Suprapubic skin (tissue), 4 donors: ENCODE results near the gene CELA1. TPM values are rescaled to one million over a fixed set of nuclear protein-coding genes. Genes with fewer than 3 reads are reported as not detected.

Source experiments
- DNase-seq, 2 donors: peaks; one replicate each; pipeline ENCODE4 v3.0.0-alpha.2; 2019; ENCODE audit warnings: low spot score in 2 of 2
- H3K27ac ChIP-seq: fragments of 200-600 bp; sonication (generic); one replicate; pipeline ENCODE4 v1.5.1; 2019
- H3K27me3 ChIP-seq: fragments of 200-600 bp; sonication (generic); one replicate; pipeline ENCODE4 v1.5.1; 2019
- H3K36me3 ChIP-seq: fragments of 200-600 bp; sonication (generic); one replicate; pipeline ENCODE4 v1.5.1; 2019
- H3K4me1 ChIP-seq: fragments of 200-600 bp; sonication (generic); one replicate; pipeline ENCODE4 v1.5.1; 2019
- H3K4me3 ChIP-seq: fragments of 200-600 bp; sonication (generic); one replicate; pipeline ENCODE4 v1.5.1; 2019; ENCODE audit warnings: mild to moderate bottlenecking
- H3K9me3 ChIP-seq: fragments of 200-600 bp; sonication (generic); one replicate; pipeline ENCODE4 v1.5.1; 2019
- CTCF ChIP-seq, 2 donors: fragments of 200-600 bp in 1 of 2; fragments of 450-650 bp in 1 of 2; sonication (generic) in 1 of 2; IDR thresholded peaks; one replicate each; pipeline ENCODE4 v1.5.1; 2016 to 2019; ENCODE audit warnings: antibody characterized with exemption in 2 of 2, mild to moderate bottlenecking in 1 of 2, moderate library complexity in 1 of 2
- EP300 ChIP-seq: sonication (generic); formaldehyde crosslinking; IDR thresholded peaks from one replicate; pipeline ENCODE4 v1.6.1; 2017; ENCODE audit warnings: antibody characterized with exemption
- POLR2A ChIP-seq, 2 donors: fragments of 450-650 bp; IDR thresholded peaks; one replicate each; pipeline ENCODE4 v1.6.1; 2017; ENCODE audit warnings: antibody characterized with exemption in 2 of 2, mild to moderate bottlenecking in 2 of 2, moderate library complexity in 2 of 2
- POLR2AphosphoS5 ChIP-seq, 3 donors: sonication (generic); formaldehyde crosslinking; IDR thresholded peaks; one replicate each; pipeline ENCODE4 v1.6.1; 2017; ENCODE audit warnings: antibody characterized with exemption in 3 of 3
- WGBS: methylation state at CpG from one replicate; pipeline ENCODE4 v1.1.5; 2018; 5-methylcytosine and 5-hydroxymethylcytosine counted together
- total RNA-seq, 4 donors: library from RNA; depleted of rRNA; stranded (reverse); fragments of >200 nt; gene quantifications; one replicate each; pipeline ENCODE4 v1.1.0, GENCODE V29; 2016

The CELA1 gene
- total RNA-seq, 4 donors from 2014 or later, result not detected

- no peak overlapping the region for H3K27ac ChIP-seq
- H3K4me3 ChIP-seq, result no peak overlapping the region
- peaks cover 3% of the 10 kb centered on the region for H3K36me3 ChIP-seq
- peaks cover 5% of the 10 kb centered on the region for H3K4me1 ChIP-seq
- no peaks in the 10 kb centered on the region for H3K9me3 ChIP-seq
- no peaks in the 10 kb centered on the region for H3K27me3 ChIP-seq
- whole genome bisulfite sequencing, result 98% methylated on average over 11 of the region's 11 CpGs
- no peak for DNase-seq
- no peak for TF ChIP-seq EP300
Observed at GRCh38 chr12:51379571-51379970, 33.1 kb upstream of the CELA1 start.

GRCh38 chr12:51378749-51379148, 32.3 kb upstream of the CELA1 start:
- no peaks in the 10 kb centered on the region for H3K27me3 ChIP-seq
- H3K4me3 ChIP-seq, result no peak overlapping the region
- no peaks in the 10 kb centered on the region for H3K9me3 ChIP-seq
- H3K4me1 ChIP-seq, result peaks cover 5% of the 10 kb centered on the region
- peaks cover 3% of the 10 kb centered on the region for H3K36me3 ChIP-seq
- 93% methylated on average over 2 of the region's 2 CpGs for WGBS
- TF ChIP-seq POLR2AphosphoS5 (IDR thresholded peaks at IDR 0.05), result no peak
- no peak for TF ChIP-seq POLR2A (IDR thresholded peaks at IDR 0.05)
- no peak for TF ChIP-seq EP300
- no peak for DNase-seq
- no peak overlapping the region for H3K27ac ChIP-seq

DNA sequence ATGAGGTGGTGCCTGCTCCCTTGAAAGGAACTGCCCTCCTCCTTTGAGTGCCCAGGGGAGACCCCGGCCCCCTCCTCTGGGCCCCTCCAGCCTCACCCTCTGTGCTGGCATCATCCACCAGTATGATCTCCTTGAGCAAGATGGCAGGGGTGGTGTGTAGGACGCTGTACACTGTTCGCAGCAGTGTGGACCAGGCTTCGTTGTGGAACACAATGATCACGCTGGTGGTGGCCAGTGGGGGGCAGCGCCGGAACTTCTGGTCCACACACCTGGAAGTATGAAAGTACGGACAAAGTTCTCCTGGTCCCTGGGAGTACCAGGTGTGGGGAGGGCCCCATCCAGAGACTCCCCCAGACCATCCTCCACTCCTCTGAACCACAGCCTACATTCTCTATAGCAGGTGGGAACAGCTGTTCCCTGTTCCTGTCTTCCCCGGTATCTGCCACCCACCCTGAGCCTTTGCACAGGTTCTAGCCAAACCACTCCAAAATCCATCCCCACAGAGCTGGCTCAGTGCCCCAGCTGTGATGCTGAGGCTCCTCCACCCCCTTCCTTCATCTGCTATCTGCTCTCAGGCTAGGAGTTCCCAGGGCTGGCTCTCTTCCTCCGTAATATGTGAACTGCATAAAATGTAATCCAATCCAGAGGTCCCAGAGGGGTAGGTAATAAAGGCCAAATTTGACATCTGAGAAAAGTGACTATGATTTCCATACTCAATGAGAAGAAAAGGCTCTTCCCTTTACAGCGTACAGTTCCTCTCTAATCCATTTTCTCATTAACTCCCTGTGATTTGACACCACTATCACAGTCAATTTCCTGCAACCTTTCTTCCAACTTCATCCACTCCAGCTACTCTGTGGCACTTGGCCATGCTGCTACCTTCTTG, 30.9 kb upstream of the CELA1 start:
- H3K36me3 ChIP-seq, result peaks cover 3% of the 10 kb centered on the region
- no peak overlapping the region for H3K27ac ChIP-seq
- TF ChIP-seq POLR2AphosphoS5 (IDR thresholded peaks at IDR 0.05), result no peak
- TF ChIP-seq EP300, result no peak
- TF ChIP-seq POLR2A (IDR thresholded peaks at IDR 0.05), result no peak
- TF ChIP-seq CTCF (IDR thresholded peaks at IDR 0.05), result no peak
- peaks cover 5% of the 10 kb centered on the region for H3K4me1 ChIP-seq
- no peaks in the 10 kb centered on the region for H3K9me3 ChIP-seq
- no peaks in the 10 kb centered on the region for H3K27me3 ChIP-seq
- H3K4me3 ChIP-seq, result no peak overlapping the region
- 81% methylated on average over 4 of the region's 11 CpGs for WGBS
- DNase-seq, result no peak

DNA sequence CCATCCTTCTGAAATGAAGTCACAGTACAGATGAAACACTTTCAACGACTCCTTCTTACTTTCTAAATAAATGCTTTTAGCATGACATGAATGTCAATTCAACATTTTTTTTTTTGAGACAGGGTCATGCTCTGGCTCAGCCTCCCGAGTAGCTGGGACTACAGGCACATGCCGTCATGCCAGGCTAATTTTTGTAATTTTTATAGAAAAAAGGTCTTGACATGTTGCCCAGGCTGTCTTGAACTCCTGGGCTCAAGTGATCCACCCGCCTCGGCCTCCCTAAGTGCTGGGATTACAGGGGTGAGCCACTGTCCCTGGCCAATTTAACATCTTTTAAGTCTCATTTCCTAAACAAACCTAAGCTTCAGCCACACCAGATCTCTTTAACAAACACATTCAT, 28.4 kb upstream of the CELA1 start:
- WGBS, result 66% methylated on average over 5 of the region's 5 CpGs
- no peaks in the 10 kb centered on the region for H3K27me3 ChIP-seq
- no peaks in the 10 kb centered on the region for H3K9me3 ChIP-seq
- H3K4me1 ChIP-seq, result peaks cover 11% of the 10 kb centered on the region
- peaks cover 3% of the 10 kb centered on the region for H3K36me3 ChIP-seq
- no peak overlapping the region for H3K27ac ChIP-seq
- no peak for DNase-seq
- no peak overlapping the region for H3K4me3 ChIP-seq
- TF ChIP-seq POLR2AphosphoS5 (IDR thresholded peaks at IDR 0.05) (no peak), POLR2A (IDR thresholded peaks at IDR 0.05) (no peak), EP300 (no peak), CTCF (IDR thresholded peaks at IDR 0.05) (no peak)

- H3K4me1 ChIP-seq, result peaks cover 11% of the 10 kb centered on the region
- no peak overlapping the region for H3K27ac ChIP-seq
- no peaks in the 10 kb centered on the region for H3K36me3 ChIP-seq
- WGBS, result 100% methylated on average over 2 of the region's 2 CpGs
- H3K9me3 ChIP-seq, result no peaks in the 10 kb centered on the region
- no peak for DNase-seq
- no peak for TF ChIP-seq POLR2AphosphoS5 (IDR thresholded peaks at IDR 0.05)
- TF ChIP-seq CTCF (IDR thresholded peaks at IDR 0.05), result no peak
- TF ChIP-seq POLR2A (IDR thresholded peaks at IDR 0.05), result no peak
- no peak for TF ChIP-seq EP300
- no peaks in the 10 kb centered on the region for H3K27me3 ChIP-seq
- H3K4me3 ChIP-seq, result no peak overlapping the region
Observed at GRCh38 chr12:51374361-51374760, 27.9 kb upstream of the CELA1 start.

GRCh38 chr12:51373187-51373586, 26.7 kb upstream of the CELA1 start:
- TF ChIP-seq POLR2A (IDR thresholded peaks at IDR 0.05), result no peak
- TF ChIP-seq EP300, result no peak
- no peak for TF ChIP-seq POLR2AphosphoS5 (IDR thresholded peaks at IDR 0.05)
- TF ChIP-seq CTCF (IDR thresholded peaks at IDR 0.05), result no peak
- peaks cover 14% of the 10 kb centered on the region for H3K4me1 ChIP-seq
- H3K4me3 ChIP-seq, result no peak overlapping the region
- DNase-seq, result no peak
- H3K27me3 ChIP-seq, result no peaks in the 10 kb centered on the region
- no peaks in the 10 kb centered on the region for H3K9me3 ChIP-seq
- WGBS, result 82% methylated on average over 3 of the region's 3 CpGs
- H3K36me3 ChIP-seq, result no peaks in the 10 kb centered on the region
- no peak overlapping the region for H3K27ac ChIP-seq
